ENCODE measurements around the gene RIMBP2.

DNA sequence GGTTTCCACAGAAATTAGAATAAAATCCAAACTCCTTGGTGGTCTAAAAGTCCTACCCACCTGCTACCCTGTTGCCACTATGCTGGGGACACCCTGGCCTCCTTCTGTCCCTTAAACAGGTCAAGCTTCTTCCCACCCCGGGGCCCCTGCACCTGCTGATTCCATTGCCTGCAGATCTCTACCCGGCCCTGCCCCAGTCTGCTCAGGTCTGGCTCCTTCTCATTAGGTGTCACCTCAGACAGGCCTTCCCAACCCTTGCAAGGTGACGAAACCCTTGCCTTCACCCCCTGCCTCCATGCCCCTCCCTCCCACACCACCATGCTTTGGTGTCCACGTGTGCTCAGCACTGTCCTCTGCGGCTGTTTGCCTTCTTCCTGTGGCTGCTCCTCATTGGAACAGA is 207.8 kb downstream of the RIMBP2 start:
- no peak for TF ChIP-seq CTCF (IDR thresholded peaks at IDR 0.05; ENCODE audit: low read depth, low read length)
- no peak for TF ChIP-seq EZH2phosphoT487 (IDR thresholded peaks at IDR 0.05; ENCODE audit: low read depth)

Data from OCI-LY3 (cell line).